Activated CD8-positive, alpha-beta memory T cell treated with anti-CD3 and anti-CD28 coated beads for 24 hours (primary cell): ENCODE data around the gene FAM193B.

Experiments used
- DNase-seq: peaks from one replicate; pipeline ENCODE4 v3.0.0-alpha.2; 2020

Gene FAM193B

DNA sequence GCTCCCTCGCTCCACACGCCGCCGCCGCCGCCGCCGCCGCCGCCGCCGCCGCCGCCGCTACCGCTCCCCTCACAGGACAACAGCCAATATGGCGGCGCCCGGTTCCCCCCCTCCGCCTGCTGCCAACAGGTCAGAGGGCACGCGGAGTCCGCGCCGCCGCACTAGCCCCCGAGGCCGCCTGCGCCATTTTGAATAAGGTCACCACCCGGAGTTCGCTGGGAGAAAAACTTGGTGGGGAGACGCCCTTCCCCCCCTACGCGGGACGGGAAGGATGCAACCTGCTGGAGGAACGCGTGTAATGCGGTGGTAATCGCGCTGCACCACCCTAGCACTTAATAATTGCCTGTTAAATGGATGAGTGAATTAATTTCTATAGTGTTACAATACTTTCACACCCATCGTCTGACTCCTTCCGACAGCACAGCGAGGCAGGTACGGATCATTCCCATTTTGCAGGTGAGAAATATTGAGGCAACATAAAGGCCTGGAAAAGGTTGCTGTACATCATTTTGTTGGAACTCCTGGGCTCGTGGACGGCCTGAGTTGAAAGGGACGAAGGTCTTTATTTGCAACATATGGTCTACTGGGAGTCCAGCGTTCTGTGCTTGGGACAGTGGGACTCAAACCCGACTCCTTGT is at the start of gene FAM193B:
Gene FAM193B, minus strand, starts transcription at position 90 of the 638 bp plus-strand sequence. CDS start 105 bp downstream, outside the sequence.
- peak; percentile 99 for DNase-seq

DNA sequence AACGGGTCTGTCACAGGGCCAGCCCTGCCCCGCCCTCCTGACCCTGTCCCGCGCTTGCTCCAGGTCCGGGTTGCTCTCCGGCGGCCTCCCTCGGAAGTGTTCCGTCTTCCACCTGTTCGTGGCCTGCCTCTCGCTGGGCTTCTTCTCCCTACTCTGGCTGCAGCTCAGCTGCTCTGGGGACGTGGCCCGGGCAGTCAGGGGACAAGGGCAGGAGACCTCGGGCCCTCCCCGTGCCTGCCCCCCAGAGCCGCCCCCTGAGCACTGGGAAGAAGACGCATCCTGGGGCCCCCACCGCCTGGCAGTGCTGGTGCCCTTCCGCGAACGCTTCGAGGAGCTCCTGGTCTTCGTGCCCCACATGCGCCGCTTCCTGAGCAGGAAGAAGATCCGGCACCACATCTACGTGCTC is 49.8 kb upstream of the FAM193B start:
- DNase-seq = no peak

DNA sequence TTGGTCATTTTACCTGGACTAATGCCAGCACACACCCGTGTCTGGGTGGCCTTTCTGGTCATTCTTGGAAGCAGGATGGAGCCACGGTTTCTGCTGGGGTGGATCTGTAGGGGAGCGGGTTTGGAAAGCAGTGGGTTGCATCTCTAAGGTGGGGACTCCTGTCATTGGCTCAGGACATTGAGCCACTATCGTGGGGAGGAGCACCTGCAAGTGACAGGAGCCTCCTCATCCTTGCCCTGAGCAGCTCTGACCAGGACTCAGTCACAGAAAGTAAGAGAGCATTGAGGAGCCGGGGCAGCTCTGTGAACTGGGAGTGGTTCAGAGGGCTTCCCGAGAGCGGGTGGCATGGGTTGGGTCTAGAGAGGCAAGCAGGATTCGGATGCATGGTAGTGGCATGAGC is 49.3 kb upstream of the FAM193B start:
- DNase-seq = no peak

DNA sequence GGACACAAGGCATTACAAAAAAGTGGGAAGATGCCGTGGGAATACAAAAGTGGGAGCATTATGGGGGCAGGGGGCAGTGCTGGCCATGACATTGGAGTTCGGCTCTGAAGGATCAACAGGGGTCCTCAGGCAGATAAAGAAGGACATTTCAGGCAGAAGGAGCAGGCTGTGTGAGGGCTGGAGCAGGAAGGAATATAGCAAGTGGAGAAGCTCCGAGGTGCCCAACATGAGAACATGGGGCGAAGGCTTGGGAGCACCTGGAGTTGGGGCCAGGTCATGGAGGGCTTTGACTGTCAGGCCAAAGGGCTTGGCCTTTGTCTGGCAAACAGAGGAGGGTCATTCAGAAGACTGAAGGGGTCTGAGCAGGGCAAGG is 48.1 kb upstream of the FAM193B start:
- DNase-seq = no peak

DNA sequence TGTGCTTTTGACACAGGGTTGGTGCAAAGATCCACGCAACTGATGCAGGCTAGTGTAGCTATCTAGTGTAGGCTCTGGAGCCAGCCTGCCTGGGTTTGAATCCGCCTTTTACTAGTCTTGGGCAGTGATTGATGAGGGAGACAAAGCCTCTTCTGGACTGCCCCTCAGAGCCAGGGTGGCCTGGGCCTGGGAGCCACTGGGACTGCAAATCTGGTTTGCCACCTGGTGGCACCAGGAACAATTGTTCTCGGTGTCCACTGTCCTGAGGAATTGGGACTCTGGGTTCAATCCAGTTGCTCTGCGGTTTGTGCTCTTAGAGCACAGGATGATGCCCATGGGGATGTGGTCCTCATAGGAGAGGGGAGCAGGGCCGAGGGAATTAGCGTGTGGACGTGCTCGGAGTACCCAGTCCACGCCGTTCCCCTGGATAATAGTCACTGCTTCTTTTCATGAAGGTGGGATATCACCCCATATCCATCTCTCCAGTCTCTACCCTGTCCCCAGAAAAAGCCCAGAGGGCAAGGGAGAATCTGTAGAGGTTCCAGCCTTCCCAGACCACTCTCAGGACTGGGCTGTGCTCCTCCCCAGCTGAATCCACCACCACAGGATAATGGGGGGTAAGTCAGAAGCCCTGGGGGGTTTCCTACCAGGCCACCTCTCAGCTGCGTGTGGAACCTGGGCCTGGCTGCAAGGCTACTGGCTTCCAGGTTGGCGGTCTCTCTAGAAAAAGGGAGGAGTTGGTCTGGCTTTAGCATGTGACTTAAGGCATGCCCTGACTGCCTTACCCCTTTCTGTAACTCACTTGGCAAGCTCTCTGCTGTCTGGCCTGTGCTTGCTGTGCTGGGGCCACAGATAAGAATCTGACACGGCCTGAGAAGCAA is 47.5 kb upstream of the FAM193B start:
- peak; percentile 52 for DNase-seq

DNA sequence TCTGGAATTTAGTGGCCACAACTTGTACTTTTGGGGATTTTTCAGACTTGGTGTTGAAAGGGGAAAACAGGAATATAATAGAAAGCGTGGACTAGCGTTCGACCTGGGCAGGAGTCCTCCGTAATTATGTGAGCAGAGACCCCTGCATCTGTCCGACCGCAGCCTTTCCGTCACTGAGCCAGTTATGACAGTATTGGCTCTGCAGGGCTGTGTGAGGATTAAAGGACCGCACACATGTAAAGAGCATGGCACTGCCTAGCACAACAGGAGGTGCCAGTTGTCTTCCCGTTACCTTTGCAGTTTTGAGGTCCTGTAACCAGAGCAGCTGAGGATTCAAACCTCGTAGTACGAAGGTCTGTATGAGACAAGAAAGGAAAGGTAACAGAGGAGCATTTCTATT is 46.8 kb upstream of the FAM193B start:
- peak; percentile 45 for DNase-seq

DNA sequence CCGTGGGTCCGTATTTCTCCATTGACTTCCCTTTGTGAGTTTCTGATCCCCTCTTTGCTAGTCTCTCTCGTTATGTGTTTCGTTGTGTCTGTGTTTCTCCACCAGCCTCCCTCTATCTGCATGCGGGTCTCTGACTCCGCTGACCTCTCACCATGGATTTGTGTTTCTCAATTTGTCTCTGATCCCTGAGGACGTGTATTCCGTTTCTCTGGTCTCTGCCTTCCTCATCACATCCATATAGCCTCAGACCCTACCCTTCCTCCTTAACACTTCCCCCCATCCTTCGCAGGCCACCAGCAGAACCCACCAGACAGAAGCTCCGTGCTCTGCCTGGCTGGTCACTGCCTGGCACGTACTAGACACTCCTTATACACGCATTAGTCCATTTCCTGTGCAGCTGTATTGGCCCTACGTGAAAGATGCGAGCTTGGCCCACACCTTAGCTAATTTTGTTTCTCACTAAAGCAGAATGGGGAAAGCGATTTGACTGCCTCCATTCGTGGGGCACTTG is 46.2 kb upstream of the FAM193B start:
- DNase-seq = no peak

DNA sequence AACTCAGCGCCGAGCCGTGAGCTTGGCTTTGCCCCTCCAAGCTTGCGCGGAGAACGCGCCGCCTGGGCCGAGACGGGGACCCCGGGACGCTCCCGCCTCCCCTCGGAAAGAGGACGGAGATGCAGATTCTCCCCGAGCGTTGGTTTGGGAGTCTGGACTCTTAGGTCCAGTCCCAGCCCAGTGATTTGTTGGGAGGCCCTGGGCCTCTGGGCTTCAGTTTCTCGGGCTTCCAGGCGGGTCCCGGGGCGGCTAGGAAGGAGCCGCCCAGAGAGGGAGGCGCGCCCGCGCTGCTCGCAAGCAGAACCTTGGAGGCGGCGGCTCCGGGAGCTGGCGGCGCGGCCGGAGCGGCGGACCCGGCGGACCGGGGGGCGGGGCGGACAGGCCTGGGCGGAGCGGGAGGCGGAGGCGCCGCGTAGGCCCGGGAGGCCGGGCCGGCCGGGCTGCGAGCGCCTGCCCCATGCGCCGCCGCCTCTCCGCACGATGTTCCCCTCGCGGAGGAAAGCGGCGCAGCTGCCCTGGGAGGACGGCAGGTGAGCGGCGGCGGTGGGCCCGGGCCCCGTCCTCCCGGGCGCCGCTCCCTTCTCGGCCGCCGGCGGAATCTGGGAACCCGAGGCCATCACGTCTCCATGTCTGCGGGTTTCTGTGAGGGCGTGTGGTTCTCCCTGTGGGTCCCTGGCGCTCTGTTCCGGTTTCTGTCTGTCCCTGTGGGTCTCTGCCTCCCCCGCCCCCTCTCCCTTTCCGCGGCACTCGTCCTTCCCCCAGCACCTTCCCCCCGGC is 45.6 kb upstream of the FAM193B start, which contains the start of gene B4GALT7:
Gene B4GALT7, plus strand, starts transcription at position 402 of the 777 bp plus-strand sequence. Its CDS starts 79 bp downstream, at position 481.
- peak; percentile 97 for DNase-seq

DNA sequence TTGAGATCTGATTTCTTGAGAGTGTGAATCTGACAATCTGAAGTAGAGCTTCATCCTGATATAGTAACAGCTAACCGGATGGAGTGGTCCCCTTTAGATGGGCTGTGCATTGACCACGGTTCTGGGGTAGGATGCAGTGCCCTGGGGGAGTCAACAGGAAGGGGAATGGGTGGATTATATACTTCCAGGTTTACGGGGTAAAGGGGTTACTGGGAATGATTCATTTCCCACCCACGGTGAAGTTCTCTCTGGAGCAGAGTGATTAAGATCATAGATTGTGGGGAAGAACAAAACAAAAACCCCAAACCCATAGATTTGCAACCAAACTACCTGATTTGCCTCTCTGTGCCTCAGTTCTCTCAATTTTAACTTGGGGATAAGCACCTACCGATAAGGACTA is 44.1 kb upstream of the FAM193B start:
- DNase-seq = peak; percentile 42

DNA sequence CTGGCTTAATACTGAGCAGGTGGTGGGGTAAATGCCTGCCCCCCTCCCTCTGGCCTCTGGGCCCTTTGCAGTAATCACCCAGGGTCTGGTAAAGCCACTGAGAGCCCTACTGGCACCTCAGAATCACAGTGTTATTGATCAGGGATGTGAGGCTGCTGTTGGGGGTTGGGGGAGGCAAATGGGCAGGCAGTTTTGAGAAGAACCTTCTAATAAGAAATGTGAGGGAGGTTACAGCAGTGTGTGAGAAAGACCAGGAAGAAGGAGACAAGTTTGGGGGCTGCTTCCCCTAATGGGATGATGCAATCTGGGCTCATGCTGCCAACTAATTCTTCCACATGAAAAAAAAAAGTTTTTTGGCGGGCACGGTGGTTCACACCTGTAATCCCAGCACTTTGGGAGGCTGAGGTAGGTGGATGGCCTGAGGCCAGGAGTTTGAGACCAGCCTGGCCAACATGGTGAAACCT is 42.4 kb upstream of the FAM193B start:
- peak; percentile 51 for DNase-seq

DNA sequence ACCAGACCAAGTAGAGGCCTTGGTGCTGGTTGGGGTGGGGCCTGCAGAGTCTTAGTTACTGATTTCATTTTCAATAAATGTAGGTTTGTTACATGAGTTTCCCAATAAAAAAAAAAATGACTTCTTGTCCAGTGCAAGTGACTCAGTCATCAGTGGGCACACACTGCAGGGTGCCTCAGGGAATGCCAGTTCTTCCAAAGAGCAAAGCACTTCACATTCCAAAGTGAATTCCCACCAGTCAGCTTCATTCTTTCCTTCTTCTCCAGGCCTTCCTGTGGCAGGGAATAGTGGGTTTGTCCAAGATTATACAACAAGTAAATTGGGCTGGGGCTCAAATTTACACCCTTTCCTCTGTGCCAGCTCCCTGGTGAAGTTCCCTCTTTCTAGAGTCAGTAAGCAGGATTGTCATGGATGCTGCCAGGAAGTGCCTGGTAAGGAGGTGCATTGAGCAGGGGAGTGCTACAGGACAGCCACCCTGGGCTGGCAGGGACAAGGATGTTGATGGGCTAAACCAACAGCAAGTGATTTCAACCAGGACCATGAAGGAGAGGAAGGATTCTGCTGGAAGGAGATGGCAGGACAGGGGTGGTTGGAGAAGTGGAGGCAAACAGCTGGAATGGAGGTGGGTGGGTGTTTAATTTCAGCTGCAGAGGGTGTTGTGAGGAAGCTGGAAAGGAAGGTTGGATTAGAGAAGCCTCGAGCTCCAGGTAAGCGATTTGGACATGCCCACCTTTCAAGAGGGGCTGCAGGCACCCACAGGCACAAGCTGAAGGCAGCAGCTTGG is 41.8 kb upstream of the FAM193B start:
- peak; percentile 47 for DNase-seq

DNA sequence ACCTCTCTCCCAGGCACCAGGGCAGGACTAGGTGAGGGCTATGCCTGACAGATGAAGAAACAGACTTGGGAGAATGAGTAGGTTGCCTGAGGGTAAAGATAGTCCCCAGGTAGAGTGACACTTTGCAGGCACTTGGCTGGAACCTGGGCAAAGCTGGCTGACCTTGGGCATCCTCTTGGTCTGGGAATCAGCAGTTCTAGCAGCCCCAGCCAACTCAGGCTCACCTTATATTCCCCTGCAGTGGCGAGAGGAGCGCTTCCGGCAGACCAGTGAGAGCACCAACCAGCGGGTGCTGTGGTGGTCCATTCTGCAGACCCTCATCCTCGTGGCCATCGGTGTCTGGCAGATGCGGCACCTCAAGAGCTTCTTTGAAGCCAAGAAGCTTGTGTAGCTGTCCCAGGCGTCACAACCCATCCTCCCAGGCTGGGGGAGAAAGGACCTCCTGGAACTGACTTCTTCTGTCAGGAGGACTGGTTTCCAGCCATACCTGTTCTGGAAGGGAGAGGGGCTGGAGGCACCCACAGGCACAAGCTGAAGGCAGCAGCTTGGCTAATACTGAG is 40.7 kb upstream of the FAM193B start:
- DNase-seq = peak; percentile 47

DNA sequence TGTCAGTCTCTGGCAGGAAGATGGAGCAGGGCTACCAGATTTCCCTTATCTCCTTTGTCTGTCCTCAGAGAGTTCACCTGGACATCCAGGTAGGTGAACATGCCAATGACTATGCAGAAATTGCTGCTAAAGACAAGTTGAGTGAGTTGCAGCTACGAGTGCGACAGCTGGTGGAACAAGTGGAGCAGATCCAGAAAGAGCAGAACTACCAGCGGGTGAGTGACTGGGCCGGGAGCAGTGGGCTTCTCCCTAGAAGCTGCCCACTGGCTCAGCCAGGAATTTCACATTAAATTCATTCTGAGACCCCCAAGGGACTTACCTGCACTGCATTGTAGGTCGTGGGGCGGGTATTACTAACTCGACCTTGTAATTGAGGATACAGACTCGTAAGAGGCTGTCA is 39.7 kb upstream of the FAM193B start:
- no peak for DNase-seq

DNA sequence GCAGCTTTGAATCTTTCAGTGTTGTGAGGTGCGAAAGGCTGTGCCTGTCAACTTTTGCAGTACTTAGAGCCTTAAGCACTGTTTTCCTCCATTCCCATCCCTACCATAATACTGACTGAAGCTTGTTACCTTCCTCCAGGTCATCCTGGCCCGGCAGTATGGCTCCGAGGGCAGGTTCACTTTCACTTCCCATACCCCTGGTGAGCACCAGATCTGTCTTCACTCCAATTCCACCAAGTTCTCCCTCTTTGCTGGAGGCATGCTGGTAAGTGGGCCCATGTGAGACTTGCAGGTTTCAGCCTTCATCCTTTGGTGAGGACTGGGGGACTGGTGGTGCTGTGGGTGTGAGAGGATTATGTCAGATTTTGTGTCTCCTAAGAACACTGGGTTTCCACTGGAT is 39.1 kb upstream of the FAM193B start:
- no peak for DNase-seq

DNA sequence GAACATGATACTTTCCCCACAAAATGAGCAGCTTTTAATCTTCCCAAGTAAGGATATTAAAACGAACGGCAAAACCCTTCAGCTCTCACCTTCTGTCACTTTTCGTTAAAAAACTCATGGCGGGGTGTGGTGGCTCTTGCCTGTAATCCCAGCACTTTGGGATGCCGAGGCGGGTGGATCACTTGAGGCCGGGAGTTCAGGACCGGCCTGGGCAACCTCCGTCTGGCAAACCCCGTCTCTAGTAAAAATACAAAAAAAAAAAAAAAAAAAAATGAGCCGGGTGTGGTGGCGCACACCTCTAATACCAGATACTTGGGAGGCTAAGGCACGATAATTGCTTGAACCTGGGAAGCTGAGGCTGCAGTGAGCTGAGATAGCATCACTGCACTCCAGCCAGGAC is 38.5 kb upstream of the FAM193B start:
- DNase-seq = no peak

DNA sequence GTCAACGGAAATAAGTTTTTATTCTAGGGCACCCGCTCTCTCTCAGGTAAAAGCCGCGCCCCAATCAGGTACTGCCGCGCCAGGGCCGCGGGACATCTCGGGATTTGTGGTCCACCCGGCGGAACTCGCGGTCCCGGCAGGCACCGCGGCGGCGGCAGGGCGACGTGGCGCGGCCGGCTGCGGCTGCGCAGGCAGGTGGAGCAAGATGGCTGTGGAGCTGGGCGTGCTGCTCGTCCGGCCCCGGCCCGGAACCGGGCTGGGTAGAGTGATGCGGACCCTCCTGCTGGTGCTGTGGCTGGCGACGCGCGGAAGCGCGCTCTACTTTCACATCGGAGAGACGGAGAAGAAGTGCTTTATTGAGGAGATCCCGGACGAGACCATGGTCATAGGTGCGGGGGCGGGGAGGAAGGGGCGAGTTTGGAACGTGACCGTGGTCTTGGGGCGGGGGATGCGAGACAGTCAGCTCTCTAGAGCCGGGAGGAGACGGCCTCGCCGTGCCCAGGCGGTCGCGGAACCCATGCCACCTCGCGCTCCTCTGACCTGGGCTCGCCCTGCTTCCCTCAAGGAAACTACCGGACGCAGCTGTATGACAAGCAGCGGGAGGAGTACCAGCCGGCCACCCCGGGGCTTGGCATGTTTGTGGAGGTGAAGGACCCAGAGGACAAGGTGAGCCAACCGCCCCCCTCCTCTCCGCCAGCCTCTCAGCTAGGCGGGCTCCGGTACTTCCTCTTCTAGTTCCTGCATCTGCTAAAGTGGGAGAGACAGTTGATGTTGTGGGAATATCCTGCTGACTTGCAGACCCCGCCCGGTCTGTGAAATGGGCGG is 37.9 kb upstream of the FAM193B start, which contains the start of gene TMED9:
Gene TMED9, plus strand, starts transcription at position 194 of the 825 bp plus-strand sequence. Its CDS starts 12 bp downstream, at position 206.
- DNase-seq = peak; percentile 94

DNA sequence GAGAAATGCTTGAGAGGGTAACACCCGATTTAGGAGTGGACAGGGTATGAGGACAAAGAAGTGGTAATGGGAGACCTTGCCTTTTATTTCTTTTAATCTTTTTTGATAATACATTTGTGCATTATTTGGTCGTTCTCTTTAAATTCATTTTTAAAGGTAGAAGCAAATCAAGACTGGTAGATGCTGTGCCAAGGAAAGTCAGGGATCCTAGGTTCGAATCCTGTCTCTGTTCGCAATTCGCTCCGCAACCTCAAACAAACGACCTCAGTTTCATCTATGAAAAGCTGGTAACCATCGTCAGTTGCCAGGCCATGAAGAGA is 37.3 kb upstream of the FAM193B start:
- no peak for DNase-seq

DNA sequence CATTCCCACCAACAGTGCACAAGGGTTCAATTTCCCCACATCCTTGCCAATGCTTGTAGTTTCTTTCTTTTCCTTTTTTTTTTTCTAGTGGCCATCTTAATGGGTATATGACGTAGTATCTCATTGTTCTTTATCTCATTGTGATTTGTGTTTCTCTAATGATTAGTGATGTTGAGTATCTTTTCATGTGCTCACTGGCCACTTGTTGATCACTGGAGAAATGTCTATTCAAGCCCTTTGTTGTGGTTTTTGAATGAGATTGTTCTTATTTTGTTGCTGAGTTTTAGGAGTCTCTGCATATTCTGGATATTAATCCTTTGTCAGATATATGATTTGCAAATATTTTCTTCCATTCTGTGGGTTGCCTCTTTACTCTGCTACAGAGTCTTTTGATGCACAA is 36.0 kb upstream of the FAM193B start:
- no peak for DNase-seq

DNA sequence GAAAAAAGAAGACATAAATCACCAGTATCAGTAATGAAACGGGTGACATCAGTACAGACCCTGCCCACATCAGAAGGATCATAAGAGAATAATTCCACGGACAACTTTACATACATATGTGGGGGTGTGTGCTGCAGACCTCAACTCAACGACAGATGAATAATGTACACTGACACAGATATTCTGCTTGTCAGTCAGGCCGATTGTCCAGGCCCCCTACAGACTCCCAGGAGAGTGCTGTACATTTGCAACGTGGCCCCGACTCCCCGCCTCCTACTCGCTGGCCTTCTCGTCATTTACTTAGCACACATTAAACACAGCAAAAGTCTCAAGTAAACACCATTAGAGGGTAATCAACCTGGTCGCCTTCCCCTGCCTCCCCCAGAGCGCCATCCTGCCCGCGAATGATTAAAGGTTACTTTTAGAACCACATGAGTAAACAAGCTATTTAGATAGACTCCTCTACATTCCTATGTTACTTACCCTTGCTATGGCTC is 34.1 kb upstream of the FAM193B start:
- peak; percentile 57 for DNase-seq

DNA sequence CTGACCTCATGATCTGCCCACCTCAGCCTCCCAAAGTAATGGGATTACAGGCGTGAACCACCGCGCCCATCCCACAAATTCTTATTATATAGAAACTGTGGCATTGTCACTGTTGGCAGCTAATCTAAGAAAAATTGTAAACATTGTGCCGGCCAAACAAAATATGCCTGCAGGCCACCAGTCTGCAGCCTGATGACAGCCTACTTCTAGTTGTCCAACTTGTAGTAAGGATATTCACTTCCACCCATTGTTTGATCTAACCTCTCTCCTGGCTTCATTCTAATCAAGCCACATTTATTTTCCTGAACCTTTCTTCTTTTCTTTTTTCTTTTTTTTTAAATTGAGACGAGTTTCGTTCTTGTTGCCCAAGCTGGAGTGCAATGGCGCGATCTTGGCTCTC is 24.0 kb upstream of the FAM193B start:
- no peak for DNase-seq

DNA sequence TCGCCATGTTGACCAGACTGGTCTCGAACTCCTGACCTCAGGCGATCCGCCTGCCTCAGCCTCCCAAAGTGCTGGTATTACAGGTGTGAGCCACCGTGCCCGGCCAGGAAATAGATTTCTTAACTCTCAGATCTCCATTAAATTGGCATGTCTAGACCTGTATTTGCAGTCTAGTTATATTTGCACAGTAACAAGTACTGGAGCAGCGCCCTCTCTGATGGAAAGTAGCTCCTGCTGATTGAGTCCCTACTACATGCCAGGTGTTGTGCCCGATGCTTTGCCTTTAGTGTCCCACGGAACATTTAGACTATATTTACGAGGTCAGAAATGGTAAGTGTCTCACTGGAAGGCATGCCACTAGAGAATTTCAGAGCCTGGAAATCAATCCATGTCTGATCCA is 21.8 kb upstream of the FAM193B start:
- DNase-seq = no peak
